ENCODE measurements around the gene DAB2IP. TPM values are rescaled to one million over a fixed set of nuclear protein-coding genes. Genes with fewer than 3 reads are reported as not detected.

The DAB2IP gene
- total RNA-seq, 4 donors from 2014 or later: 19.2 to 45.4 (median 34.8) TPM

DNA sequence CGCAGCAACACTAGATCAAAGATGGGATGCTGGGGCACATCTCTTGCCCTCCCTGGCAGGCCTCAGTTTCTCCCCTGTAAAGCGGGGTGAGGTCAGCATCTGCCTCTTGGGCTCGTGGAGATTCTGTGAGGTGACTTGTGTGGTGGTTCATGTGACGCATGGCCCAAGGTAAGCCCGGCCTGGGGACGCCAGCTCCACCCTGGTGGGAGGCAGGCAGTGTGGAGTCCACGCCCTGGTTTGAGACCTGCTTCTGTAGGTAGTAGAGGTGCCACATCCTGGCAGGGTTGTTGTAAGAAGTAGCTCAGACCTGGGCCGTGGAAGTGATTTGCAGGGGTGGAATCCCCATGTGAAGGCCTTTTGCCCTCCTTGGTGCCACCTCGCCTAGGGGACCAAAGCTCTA is 101.5 kb downstream of the DAB2IP start:
- TF ChIP-seq, protein P1, sequence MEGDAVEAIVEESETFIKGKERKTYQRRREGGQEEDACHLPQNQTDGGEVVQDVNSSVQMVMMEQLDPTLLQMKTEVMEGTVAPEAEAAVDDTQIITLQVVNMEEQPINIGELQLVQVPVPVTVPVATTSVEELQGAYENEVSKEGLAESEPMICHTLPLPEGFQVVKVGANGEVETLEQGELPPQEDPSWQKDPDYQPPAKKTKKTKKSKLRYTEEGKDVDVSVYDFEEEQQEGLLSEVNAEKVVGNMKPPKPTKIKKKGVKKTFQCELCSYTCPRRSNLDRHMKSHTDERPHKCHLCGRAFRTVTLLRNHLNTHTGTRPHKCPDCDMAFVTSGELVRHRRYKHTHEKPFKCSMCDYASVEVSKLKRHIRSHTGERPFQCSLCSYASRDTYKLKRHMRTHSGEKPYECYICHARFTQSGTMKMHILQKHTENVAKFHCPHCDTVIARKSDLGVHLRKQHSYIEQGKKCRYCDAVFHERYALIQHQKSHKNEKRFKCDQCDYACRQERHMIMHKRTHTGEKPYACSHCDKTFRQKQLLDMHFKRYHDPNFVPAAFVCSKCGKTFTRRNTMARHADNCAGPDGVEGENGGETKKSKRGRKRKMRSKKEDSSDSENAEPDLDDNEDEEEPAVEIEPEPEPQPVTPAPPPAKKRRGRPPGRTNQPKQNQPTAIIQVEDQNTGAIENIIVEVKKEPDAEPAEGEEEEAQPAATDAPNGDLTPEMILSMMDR (IDR thresholded peaks at IDR 0.05): no peak
- DNase-seq (ENCODE audit: low spot score): no peak
- ATAC-seq (ENCODE audit: low FRiP score): no peak

DNA sequence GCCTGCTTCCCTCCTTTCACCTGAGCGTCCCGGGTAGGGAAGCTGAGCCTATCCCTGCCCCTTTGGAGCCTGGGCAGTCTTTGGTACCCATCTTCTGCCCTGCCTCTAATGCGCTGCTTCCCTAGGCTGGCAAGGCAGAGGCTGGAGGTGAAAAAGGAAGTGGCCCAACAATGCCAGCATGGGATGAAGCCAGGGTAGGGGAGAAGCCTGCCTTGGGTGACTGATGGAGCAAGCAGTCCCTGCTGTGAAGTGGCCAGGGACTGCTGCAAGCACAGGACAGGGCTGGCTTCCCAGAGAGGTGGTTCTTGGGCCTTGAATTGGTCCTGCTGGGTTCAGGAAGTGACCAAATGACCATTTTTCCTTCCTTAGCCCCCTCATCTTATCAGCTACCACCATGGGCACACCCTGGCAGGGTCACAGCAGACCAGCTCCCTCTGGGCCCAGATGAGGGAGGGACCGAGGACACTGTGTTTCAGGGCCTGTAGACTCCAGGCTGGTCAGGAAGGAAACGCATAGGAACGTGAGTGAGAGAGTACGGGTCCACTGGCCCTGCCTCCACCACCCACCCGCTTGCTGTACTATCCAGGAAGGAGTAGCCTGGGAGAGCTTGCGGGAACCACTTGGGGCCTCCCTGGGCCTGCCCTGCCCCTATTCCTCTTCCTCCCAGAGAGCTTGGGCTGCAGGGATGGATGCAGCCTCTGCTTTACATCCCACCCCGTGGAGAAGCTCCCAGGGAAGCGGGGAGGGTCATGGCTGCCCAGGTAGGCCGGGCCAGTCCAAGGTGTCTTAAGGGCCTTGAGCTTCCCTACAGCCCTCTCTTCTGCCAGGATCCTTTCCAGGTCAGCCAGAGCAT is 102.6 kb downstream of the DAB2IP start:
- DNase-seq (ENCODE audit: low spot score): no peak
- ATAC-seq (ENCODE audit: low FRiP score): no peak

DNA sequence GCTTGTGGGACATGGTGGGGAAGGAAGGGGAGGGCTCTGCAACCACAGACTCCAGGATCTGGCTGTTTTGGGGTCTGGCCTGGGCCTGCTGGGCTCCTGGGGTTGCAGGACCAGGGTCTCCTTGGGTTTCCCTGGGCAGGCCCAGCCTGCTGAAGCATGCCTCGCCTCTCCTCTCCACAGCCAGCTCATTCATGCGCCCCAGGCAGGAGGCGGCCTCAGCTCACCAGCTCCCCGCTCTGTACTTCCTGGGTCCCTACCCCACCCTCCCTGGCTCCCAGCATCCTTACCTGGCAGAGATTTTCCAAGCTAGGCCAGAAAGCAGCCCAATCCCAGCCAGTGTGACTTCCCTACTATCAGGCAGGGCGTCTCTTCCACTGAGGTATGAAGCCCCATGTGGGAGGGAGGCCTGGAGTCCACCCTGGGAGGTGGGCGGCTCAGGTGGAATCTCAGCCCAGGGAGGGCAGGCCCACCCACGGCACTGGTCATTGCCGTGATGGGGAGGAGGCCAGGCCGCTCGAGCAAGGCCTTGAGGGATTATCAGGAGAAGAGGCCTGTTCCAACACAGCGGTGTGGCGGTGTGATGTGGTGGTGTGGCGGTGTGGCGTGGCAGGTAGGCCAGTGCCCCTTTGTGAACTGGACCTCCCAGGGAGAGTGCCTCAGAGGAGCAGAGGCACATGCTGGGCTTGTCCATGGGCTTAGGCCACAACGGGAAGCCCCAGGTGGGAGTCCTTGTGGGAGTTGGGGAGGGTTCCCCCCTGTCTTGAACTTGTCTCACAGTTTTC is 103.4 kb downstream of the DAB2IP start:
- no peak for ATAC-seq (ENCODE audit: low FRiP score)
- DNase-seq (ENCODE audit: low spot score): no peak
- TF ChIP-seq, protein P1 (IDR thresholded peaks at IDR 0.05): no peak

More for the DNA sequence above, 102.6 kb downstream of the DAB2IP start:
- TF ChIP-seq, protein P1 (IDR thresholded peaks at IDR 0.05): no peak

- ATAC-seq (ENCODE audit: low FRiP score) (no peak), DNase-seq (ENCODE audit: low spot score) (no peak)
Measured at GRCh38 chr9:121755581-121755980, 104.1 kb downstream of the DAB2IP start.

GRCh38 chr9:121756474-121757280 is 105.2 kb downstream of the DAB2IP start:
- DNase-seq (ENCODE audit: low spot score) (no peak), ATAC-seq (ENCODE audit: low FRiP score) (no peak)
- TF ChIP-seq, protein P1 (IDR thresholded peaks at IDR 0.05): no peak

More at GRCh38 chr9:121755581-121755980, 104.1 kb downstream of the DAB2IP start:
- TF ChIP-seq, protein P1 (IDR thresholded peaks at IDR 0.05): no peak

GRCh38 chr9:121757281-121757585 is 105.8 kb downstream of the DAB2IP start:
- ATAC-seq (ENCODE audit: low FRiP score) (no peak), DNase-seq (ENCODE audit: low spot score) (no peak)
- TF ChIP-seq, protein P1 (IDR thresholded peaks at IDR 0.05): no peak

Data from omental fat pad (tissue), 4 donors.